GM19239 (cell line): ENCODE measurements around the gene IP6K1.
A peak's percentile ranks its signal among the peaks of the same experiment; 100 is the strongest.

ENCODE experiments used
- DNase-seq: peaks from one replicate; pipeline ENCODE4 v3.0.0; 2011; ENCODE audit warnings: low spot score; ENCODE audit not compliant: insufficient read length
- FAIRE-seq: peaks from 2 replicates; lab custom pipeline; 2011; peaks lifted over from hg19 to GRCh38; lab: Jason Lieb, UNC

IP6K1 gene

DNA sequence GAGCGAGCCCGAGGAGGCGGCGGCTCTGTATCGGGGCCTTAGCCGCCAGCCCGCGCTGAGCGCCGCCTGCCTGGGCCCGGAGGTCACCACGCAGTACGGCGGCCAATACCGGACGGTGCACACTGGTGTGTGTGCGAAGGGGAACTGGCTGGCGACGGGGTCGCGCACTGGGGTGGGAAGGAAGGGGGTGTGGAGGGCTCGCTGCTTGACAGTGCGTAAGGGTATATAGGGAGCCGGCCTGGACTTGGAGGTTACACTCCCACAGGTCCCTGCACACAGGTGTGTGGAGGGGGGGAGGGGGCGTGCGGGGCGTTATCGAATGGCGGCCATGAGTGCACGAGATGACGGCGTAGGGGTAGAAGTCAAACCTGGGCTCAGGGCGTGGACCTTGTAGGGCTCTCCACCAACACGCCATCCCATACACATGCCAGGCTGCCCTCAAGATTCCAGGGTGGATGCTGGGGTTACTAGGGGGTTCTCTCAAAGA, 111.8 kb downstream of the IP6K1 start:
- DNase-seq (no peak), FAIRE-seq (peak; percentile 23)
